ENCODE measurements around the gene CLEC18C. TPM values are rescaled to one million over a fixed set of nuclear protein-coding genes. Genes with fewer than 3 reads are reported as not detected.
"Not testable (repeated sequence)": the region's sequence is repeated elsewhere in the genome, so short reads cannot be mapped to it uniquely, and the experiment has no call there.

The CLEC18C gene
- polyA plus RNA-seq, 1 donor = 0.69 TPM

- Histone ChIP-seq H3K4me1 (ENCODE audit: control insufficient read depth, insufficient read depth, low read length) (peaks cover 16% of the 10 kb centered on the region), H3K36me3 (ENCODE audit: control insufficient read depth, insufficient read depth, low read length) (peaks cover 45% of the 10 kb centered on the region)
- not testable (repeated sequence) for DNase-seq; H3K4me3 ChIP-seq (ENCODE audit: low read length); H3K27me3 ChIP-seq (ENCODE audit: control insufficient read depth, insufficient read depth, low read length); H3K9me3 ChIP-seq (ENCODE audit: control insufficient read depth, low read depth, low read length); H3K27ac ChIP-seq (ENCODE audit: low read length)
- 88% methylated on average over 2 of the region's 6 CpGs for WGBS (ENCODE audit: insufficient coverage, low lambda C conversion rate)
These were observed 25.1 kb upstream of the CLEC18C start for GRCh38 chr16:70148453-70148852.

GRCh38 chr16:70149296-70149695 lies 24.3 kb upstream of the CLEC18C start:
- not testable (repeated sequence) for H3K9me3 ChIP-seq (ENCODE audit: control insufficient read depth, low read depth, low read length); DNase-seq; H3K4me3 ChIP-seq (ENCODE audit: low read length); H3K27me3 ChIP-seq (ENCODE audit: control insufficient read depth, insufficient read depth, low read length); H3K27ac ChIP-seq (ENCODE audit: low read length)
- Histone ChIP-seq H3K4me1 (ENCODE audit: control insufficient read depth, insufficient read depth, low read length) (peaks cover 16% of the 10 kb centered on the region), H3K36me3 (ENCODE audit: control insufficient read depth, insufficient read depth, low read length) (peaks cover 45% of the 10 kb centered on the region)
- 97% methylated on average over 3 of the region's 8 CpGs for WGBS (ENCODE audit: insufficient coverage, low lambda C conversion rate)

DNA sequence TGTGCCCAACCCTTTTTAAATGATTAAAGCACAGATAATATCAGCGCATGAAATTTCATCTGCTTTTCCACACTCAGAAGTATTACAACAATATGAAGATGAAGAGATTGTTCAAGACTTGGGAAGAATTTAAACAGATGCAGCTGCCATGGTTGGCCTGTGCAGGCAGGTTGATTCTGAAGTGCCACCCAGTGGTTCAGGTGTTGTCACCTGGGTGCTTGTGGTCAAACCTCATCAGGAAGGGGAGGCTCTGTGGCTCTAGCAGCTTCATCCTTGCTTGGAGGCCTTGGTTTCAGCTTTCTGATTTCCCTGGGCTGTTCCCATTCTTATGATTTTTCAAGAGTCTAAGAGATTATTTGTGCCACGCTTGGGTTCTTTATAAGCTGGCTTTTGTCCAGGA lies 22.2 kb upstream of the CLEC18C start:
- WGBS (ENCODE audit: insufficient coverage, low lambda C conversion rate) = 89% methylated on average over 2 of the region's 2 CpGs
- H3K27me3 ChIP-seq (ENCODE audit: control insufficient read depth, insufficient read depth, low read length) = no peaks in the 10 kb centered on the region
- H3K4me3 ChIP-seq (ENCODE audit: low read length) = no peak overlapping the region
- H3K4me1 ChIP-seq (ENCODE audit: control insufficient read depth, insufficient read depth, low read length) = peaks cover 16% of the 10 kb centered on the region
- H3K36me3 ChIP-seq (ENCODE audit: control insufficient read depth, insufficient read depth, low read length) = peaks cover 58% of the 10 kb centered on the region
- no peak for DNase-seq
- H3K9me3 ChIP-seq (ENCODE audit: control insufficient read depth, low read depth, low read length) = no peaks in the 10 kb centered on the region
- no peak overlapping the region for H3K27ac ChIP-seq (ENCODE audit: low read length)

DNA sequence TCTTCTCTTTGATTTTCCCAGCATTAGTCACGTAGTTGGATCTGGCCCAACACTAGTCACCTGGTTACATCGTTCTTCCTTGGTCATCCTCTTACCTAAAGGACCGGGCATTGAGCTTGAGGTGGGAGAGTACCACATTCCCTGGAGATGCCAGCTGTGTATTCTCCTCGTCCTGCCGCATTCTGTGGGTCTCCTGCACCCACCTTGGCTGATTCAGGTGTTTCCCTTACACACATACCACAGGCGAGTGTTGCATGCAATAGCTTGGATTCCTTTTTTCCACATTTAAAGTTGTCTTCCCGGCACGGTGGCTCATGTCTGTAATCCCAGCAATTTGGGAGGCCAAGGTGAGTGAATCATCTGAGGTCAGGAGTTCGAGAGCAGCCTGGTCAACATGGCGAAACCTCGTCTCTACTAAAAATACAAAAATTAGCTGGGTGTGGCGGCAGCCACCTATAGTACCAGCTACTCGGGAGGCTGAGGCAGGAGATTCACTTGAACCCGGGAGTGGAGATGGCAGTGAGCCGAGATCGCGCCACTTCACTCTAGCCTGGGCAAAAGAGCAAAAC lies 21.6 kb upstream of the CLEC18C start:
- Histone ChIP-seq H3K36me3 (ENCODE audit: control insufficient read depth, insufficient read depth, low read length) (peaks cover 64% of the 10 kb centered on the region), H3K4me3 (ENCODE audit: low read length) (no peak overlapping the region), H3K4me1 (ENCODE audit: control insufficient read depth, insufficient read depth, low read length) (peaks cover 16% of the 10 kb centered on the region), H3K9me3 (ENCODE audit: control insufficient read depth, low read depth, low read length) (no peaks in the 10 kb centered on the region), H3K27ac (ENCODE audit: low read length) (peak overlapping the region; percentile 81), H3K27me3 (ENCODE audit: control insufficient read depth, insufficient read depth, low read length) (no peaks in the 10 kb centered on the region)
- DNase-seq = no peak
- 100% methylated on average over 3 of the region's 17 CpGs for WGBS (ENCODE audit: insufficient coverage, low lambda C conversion rate)

DNA sequence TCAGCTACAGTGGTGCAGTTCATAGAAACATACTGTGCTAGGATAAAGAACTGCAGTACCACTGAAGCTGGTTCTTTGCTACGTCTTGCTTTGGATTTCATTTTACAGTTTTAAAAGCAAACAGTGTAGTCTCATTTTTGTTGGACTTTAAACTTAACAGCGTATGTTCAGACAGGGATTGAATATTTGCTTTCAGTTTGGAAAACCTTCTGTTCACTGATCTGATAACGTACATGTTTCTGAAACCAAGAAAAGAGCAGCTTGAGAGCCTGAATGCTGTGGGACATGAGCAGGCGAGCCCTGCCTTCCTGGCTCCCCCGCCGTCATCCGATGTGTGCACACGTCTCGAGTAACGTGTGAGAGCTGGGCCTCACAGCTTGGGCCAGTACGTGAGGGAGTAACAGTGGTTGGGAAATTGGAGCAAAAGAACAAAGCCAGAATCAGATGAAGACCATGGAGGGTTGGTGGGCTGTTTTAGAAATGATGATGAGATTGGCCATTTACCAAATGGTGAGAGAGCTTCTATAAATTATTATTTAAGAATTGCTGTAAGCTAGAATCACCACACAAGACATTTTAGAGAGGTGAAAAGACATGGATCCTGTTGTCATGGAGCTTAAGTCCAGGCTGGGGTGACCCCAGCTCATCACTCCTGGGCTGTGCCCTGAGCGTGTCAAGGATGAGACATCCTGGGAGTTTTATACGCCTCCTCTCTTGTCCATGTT lies 20.8 kb upstream of the CLEC18C start:
- H3K9me3 ChIP-seq (ENCODE audit: control insufficient read depth, low read depth, low read length) = no peaks in the 10 kb centered on the region
- peak; percentile 74 to 86 for DNase-seq
- WGBS (ENCODE audit: insufficient coverage, low lambda C conversion rate) = 26% methylated on average over 4 of the region's 13 CpGs
- H3K4me1 ChIP-seq (ENCODE audit: control insufficient read depth, insufficient read depth, low read length) = peaks cover 16% of the 10 kb centered on the region
- peaks cover 69% of the 10 kb centered on the region for H3K36me3 ChIP-seq (ENCODE audit: control insufficient read depth, insufficient read depth, low read length)
- H3K27me3 ChIP-seq (ENCODE audit: control insufficient read depth, insufficient read depth, low read length) = no peaks in the 10 kb centered on the region
- no peak overlapping the region for H3K4me3 ChIP-seq (ENCODE audit: low read length)
- H3K27ac ChIP-seq (ENCODE audit: low read length) = peak overlapping the region; percentile 81

- not testable (repeated sequence) for H3K27me3 ChIP-seq (ENCODE audit: control insufficient read depth, insufficient read depth, low read length); DNase-seq; H3K4me3 ChIP-seq (ENCODE audit: low read length); H3K27ac ChIP-seq (ENCODE audit: low read length); H3K9me3 ChIP-seq (ENCODE audit: control insufficient read depth, low read depth, low read length)
- H3K4me1 ChIP-seq (ENCODE audit: control insufficient read depth, insufficient read depth, low read length) = peaks cover 16% of the 10 kb centered on the region
- 100% methylated on average over 1 of the region's 10 CpGs for WGBS (ENCODE audit: insufficient coverage, low lambda C conversion rate)
- H3K36me3 ChIP-seq (ENCODE audit: control insufficient read depth, insufficient read depth, low read length) = peaks cover 75% of the 10 kb centered on the region
These were observed 18.9 kb upstream of the CLEC18C start for GRCh38 chr16:70154736-70155135.

GRCh38 chr16:70156207-70156978 lies 17.2 kb upstream of the CLEC18C start:
- Histone ChIP-seq H3K4me1 (ENCODE audit: control insufficient read depth, insufficient read depth, low read length) (peaks cover 16% of the 10 kb centered on the region), H3K36me3 (ENCODE audit: control insufficient read depth, insufficient read depth, low read length) (peaks cover 81% of the 10 kb centered on the region), H3K27me3 (ENCODE audit: control insufficient read depth, insufficient read depth, low read length) (no peaks in the 10 kb centered on the region), H3K4me3 (ENCODE audit: low read length) (no peak overlapping the region), H3K27ac (ENCODE audit: low read length) (no peak overlapping the region), H3K9me3 (ENCODE audit: control insufficient read depth, low read depth, low read length) (no peaks in the 10 kb centered on the region)
- WGBS (ENCODE audit: insufficient coverage, low lambda C conversion rate) = 93% methylated on average over 5 of the region's 29 CpGs
- no peak for DNase-seq

DNA sequence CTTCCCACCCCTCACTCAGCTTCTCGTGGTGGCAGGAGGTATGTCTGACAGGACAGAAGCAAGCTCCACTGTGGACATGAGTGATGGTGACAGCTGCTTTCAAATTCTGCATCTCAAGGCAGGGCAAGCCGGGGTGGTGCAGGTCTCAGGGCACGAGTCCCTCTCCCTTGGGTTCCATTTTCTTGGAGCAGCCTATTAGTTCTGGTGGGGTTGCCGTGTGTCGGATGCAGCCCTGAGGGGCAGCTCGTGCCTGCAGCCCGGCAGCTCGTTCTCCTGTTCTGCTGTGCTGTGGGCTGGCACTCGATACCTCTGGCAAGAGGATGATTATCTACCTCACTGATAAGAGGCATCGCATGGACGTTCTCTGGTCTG lies 16.5 kb upstream of the CLEC18C start:
- no peaks in the 10 kb centered on the region for H3K27me3 ChIP-seq (ENCODE audit: control insufficient read depth, insufficient read depth, low read length)
- no peak for DNase-seq
- H3K4me3 ChIP-seq (ENCODE audit: low read length) = no peak overlapping the region
- H3K27ac ChIP-seq (ENCODE audit: low read length) = no peak overlapping the region
- peaks cover 76% of the 10 kb centered on the region for H3K36me3 ChIP-seq (ENCODE audit: control insufficient read depth, insufficient read depth, low read length)
- 90% methylated on average over 2 of the region's 11 CpGs for WGBS (ENCODE audit: insufficient coverage, low lambda C conversion rate)
- H3K9me3 ChIP-seq (ENCODE audit: control insufficient read depth, low read depth, low read length) = no peaks in the 10 kb centered on the region
- peaks cover 12% of the 10 kb centered on the region for H3K4me1 ChIP-seq (ENCODE audit: control insufficient read depth, insufficient read depth, low read length)

- Histone ChIP-seq H3K27ac (ENCODE audit: low read length) (no peak overlapping the region), H3K36me3 (ENCODE audit: control insufficient read depth, insufficient read depth, low read length) (peaks cover 80% of the 10 kb centered on the region), H3K27me3 (ENCODE audit: control insufficient read depth, insufficient read depth, low read length) (no peaks in the 10 kb centered on the region), H3K4me1 (ENCODE audit: control insufficient read depth, insufficient read depth, low read length) (peaks cover 8% of the 10 kb centered on the region), H3K4me3 (ENCODE audit: low read length) (no peak overlapping the region), H3K9me3 (ENCODE audit: control insufficient read depth, low read depth, low read length) (no peaks in the 10 kb centered on the region)
- peak in 1 of 2 donors; percentile 43 for DNase-seq
- no CpG with 5 or more reads among the region's 8 CpGs for WGBS (ENCODE audit: insufficient coverage, low lambda C conversion rate)
These were observed 15.9 kb upstream of the CLEC18C start for GRCh38 chr16:70157477-70158260.

Measured in large intestine (tissue), 3 donors.